ENCODE measurements around the gene PCBP3. TPM values are rescaled to one million over a fixed set of nuclear protein-coding genes. Genes with fewer than 3 reads are reported as not detected.
"Not testable (repeated sequence)": the region's sequence is repeated elsewhere in the genome, so short reads cannot be mapped to it uniquely, and the experiment has no call there.

Gene PCBP3
- total RNA-seq, 1 donor from 2014 or later = 7.6 TPM

DNA sequence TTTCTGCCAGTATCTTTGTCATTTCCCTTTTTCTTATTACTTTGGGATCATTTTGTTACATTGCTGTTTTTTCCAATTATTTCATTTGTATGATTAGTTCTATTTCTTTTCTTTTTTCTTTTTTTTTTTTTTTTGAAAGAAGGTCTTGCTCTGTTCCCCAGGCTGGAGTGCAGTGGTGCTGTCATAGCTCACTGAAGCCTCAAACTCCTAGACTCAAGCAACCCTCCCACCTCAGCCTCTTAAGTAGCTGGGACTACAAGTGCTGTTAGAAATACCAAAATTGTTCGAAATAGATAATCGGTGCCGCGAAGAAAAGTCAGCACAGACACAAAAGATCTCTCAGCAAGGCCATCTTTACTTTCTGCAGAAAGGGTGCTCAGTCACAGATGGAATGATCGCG is 311.4 kb downstream of the PCBP3 start:
- Mint-ChIP-seq H3K9me3 (ENCODE audit: unreplicated experiment) (no peaks in the 10 kb centered on the region), H3K27ac (ENCODE audit: unreplicated experiment) (no peak overlapping the region), H3K4me1 (ENCODE audit: unreplicated experiment) (peaks cover 57% of the 10 kb centered on the region), H3K36me3 (ENCODE audit: unreplicated experiment) (no peaks in the 10 kb centered on the region), H3K4me3 (ENCODE audit: unreplicated experiment) (no peak overlapping the region), H3K27me3 (ENCODE audit: unreplicated experiment) (no peaks in the 10 kb centered on the region)
- no peak for DNase-seq (ENCODE audit: extremely low spot score, unreplicated experiment)
- TF ChIP-seq, protein P1, sequence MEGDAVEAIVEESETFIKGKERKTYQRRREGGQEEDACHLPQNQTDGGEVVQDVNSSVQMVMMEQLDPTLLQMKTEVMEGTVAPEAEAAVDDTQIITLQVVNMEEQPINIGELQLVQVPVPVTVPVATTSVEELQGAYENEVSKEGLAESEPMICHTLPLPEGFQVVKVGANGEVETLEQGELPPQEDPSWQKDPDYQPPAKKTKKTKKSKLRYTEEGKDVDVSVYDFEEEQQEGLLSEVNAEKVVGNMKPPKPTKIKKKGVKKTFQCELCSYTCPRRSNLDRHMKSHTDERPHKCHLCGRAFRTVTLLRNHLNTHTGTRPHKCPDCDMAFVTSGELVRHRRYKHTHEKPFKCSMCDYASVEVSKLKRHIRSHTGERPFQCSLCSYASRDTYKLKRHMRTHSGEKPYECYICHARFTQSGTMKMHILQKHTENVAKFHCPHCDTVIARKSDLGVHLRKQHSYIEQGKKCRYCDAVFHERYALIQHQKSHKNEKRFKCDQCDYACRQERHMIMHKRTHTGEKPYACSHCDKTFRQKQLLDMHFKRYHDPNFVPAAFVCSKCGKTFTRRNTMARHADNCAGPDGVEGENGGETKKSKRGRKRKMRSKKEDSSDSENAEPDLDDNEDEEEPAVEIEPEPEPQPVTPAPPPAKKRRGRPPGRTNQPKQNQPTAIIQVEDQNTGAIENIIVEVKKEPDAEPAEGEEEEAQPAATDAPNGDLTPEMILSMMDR (IDR thresholded peaks at IDR 0.05) = no peak

DNA sequence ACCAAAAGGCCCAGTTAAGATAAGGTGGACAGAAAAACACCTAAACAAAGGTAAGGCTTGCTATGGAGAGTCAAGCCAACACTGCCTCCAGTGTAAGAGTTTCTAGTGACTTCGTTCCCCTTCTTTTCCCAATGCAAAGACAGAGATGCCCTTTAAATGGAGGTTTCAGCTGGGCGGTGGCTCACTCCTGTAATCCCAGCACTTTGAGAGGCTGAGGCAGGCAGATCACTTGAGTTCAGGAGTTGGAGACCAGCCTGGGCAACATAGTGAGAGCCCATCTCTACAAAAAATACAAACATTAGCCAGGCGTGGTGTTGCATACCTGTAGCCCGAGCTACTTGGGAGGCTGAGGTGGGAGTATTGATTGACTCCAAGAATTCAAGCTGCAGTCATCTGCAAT is 314.0 kb downstream of the PCBP3 start:
- no peak for DNase-seq (ENCODE audit: extremely low spot score, unreplicated experiment)
- Mint-ChIP-seq H3K4me3 (ENCODE audit: unreplicated experiment) (no peak overlapping the region), H3K27ac (ENCODE audit: unreplicated experiment) (peak overlapping the region; percentile 96), H3K4me1 (ENCODE audit: unreplicated experiment) (peaks cover 44% of the 10 kb centered on the region), H3K36me3 (ENCODE audit: unreplicated experiment) (no peaks in the 10 kb centered on the region), H3K27me3 (ENCODE audit: unreplicated experiment) (no peaks in the 10 kb centered on the region), H3K9me3 (ENCODE audit: unreplicated experiment) (no peaks in the 10 kb centered on the region)
- TF ChIP-seq, protein P1 (IDR thresholded peaks at IDR 0.05) = no peak

DNA sequence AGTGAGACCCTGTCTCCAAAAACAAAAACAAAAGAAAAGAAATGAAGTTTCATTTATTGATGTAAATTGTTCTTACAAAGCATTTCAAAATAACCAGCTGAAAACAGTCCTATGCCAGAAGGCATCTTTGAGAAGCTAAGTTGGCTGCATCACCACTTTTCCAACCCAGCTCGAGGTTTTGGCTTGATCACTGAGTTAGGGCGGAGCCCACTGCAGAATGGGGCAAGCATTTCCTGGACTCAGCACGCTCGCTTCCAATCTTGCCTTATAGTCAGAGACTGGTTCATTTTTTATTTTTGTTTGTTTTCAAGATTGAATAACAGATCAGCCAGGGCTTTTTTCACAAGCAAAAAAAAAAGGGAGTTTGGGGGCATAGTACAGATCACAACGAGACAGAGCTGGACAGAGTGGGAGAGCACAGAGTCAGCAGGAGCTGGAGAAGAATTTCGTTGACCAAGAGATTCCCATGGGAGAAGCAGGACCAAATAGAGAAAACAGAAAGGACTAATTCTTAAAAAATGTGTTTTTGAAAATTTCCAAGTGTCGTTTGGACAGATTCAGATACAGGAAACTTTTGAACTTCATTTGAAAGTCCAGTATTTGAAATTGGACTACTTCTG is 314.6 kb downstream of the PCBP3 start:
- Mint-ChIP-seq H3K27ac (ENCODE audit: unreplicated experiment) (peak overlapping the region; percentile 96), H3K4me1 (ENCODE audit: unreplicated experiment) (peaks cover 44% of the 10 kb centered on the region)

DNA sequence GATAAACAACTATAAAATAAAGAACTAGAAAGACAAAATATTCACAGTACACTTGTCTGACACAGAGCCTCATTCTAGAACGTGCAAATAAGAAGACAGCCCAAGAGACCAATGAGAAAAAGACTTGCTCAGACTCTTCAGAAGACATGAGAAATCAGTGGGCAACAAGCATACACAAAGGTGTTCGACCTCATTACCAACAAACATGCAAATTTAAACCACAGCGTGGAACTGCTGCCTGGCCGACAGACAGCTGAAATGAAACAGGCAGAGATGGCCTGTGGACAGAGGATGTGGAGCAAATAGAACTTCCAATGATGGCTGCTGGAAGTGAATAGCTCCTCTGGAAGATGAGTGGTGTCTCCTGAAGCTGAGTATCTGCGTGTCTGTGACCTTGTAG is 315.7 kb downstream of the PCBP3 start:
- no peak for DNase-seq (ENCODE audit: extremely low spot score, unreplicated experiment)
- TF ChIP-seq, protein P1 (IDR thresholded peaks at IDR 0.05) = no peak
- Mint-ChIP-seq H3K4me1 (ENCODE audit: unreplicated experiment) (peaks cover 37% of the 10 kb centered on the region), H3K4me3 (ENCODE audit: unreplicated experiment) (no peak overlapping the region), H3K27me3 (ENCODE audit: unreplicated experiment) (no peaks in the 10 kb centered on the region), H3K27ac (ENCODE audit: unreplicated experiment) (peak overlapping the region; percentile 96), H3K9me3 (ENCODE audit: unreplicated experiment) (peaks cover 5% of the 10 kb centered on the region), H3K36me3 (ENCODE audit: unreplicated experiment) (peaks cover under 1% of the 10 kb centered on the region)

More for the DNA sequence above, 314.6 kb downstream of the PCBP3 start:
- TF ChIP-seq, protein P1 (IDR thresholded peaks at IDR 0.05) = no peak
- no peak for DNase-seq (ENCODE audit: extremely low spot score, unreplicated experiment)
- H3K27me3 Mint-ChIP-seq (ENCODE audit: unreplicated experiment) = no peaks in the 10 kb centered on the region
- peak overlapping the region; percentile 60 for H3K4me3 Mint-ChIP-seq (ENCODE audit: unreplicated experiment)
- H3K9me3 Mint-ChIP-seq (ENCODE audit: unreplicated experiment) = no peaks in the 10 kb centered on the region
- no peaks in the 10 kb centered on the region for H3K36me3 Mint-ChIP-seq (ENCODE audit: unreplicated experiment)

DNA sequence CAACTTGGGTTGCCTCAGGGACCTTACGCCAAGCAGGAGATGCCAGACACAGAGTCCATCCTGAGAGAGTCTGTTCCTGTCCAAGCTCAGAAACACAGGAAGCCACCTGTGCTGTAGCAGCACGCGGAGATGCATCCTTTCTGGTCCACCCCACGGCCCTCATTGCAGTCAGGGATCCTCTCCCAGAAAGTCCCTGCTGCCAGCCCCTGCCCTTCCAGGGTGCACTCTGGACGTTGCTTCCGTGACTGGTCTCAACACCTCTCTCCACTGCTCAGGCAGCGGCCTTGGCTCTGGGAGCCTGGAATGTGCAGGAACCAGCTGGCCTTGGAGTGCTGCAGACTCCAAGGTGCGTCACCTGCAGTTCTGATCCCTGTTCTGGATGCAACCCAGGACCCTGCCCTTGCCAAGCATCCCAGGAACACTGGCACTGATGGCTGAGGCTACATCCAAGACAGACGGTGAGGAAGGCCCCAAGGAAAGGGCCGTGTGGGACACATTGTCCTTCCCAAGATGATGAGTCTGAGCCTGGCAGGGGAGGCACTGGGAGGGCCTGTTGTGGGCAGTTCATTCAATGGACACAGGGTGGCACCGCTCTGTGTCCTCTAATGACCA is 316.4 kb downstream of the PCBP3 start:
- TF ChIP-seq, protein P1 (IDR thresholded peaks at IDR 0.05) = no peak
- DNase-seq (ENCODE audit: extremely low spot score, unreplicated experiment) = no peak
- H3K4me1 Mint-ChIP-seq (ENCODE audit: unreplicated experiment) = peaks cover 30% of the 10 kb centered on the region
- H3K36me3 Mint-ChIP-seq (ENCODE audit: unreplicated experiment) = peaks cover 3% of the 10 kb centered on the region
- no peaks in the 10 kb centered on the region for H3K27me3 Mint-ChIP-seq (ENCODE audit: unreplicated experiment)
- peaks cover 8% of the 10 kb centered on the region for H3K9me3 Mint-ChIP-seq (ENCODE audit: unreplicated experiment)
- no peak overlapping the region for H3K27ac Mint-ChIP-seq (ENCODE audit: unreplicated experiment)
- H3K4me3 Mint-ChIP-seq (ENCODE audit: unreplicated experiment) = no peak overlapping the region

DNA sequence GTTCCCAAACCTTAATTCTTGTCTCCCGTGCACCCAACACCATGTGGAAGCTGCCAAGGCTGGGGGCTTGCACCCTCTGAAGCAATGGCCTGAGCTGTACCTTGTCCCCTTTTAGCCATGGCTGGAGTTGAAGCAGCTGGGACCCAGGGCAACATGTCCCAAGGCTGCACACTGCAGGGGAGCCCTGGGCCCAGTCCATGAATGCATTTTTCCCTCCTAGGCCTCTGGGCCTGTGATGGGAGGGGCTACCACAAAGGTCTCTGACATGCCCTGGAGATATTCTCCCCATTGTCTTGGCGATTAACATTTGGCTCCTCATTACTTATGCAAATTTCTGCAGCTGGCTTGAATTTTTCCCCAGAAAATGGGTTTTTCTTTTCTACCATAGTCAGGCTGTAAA is 317.9 kb downstream of the PCBP3 start:
- H3K4me1 Mint-ChIP-seq (ENCODE audit: unreplicated experiment) = peaks cover 30% of the 10 kb centered on the region
- DNase-seq (ENCODE audit: extremely low spot score, unreplicated experiment); H3K27me3 Mint-ChIP-seq (ENCODE audit: unreplicated experiment); H3K9me3 Mint-ChIP-seq (ENCODE audit: unreplicated experiment); H3K36me3 Mint-ChIP-seq (ENCODE audit: unreplicated experiment); H3K4me3 Mint-ChIP-seq (ENCODE audit: unreplicated experiment); H3K27ac Mint-ChIP-seq (ENCODE audit: unreplicated experiment): not testable (repeated sequence)
